Thoracic aorta (tissue), 2 donors: ENCODE data around the gene ATP6V1G3. TPM values are rescaled to one million over a fixed set of nuclear protein-coding genes. Genes with fewer than 3 reads are reported as not detected.
"Not testable (repeated sequence)": the region's sequence is repeated elsewhere in the genome, so short reads cannot be mapped to it uniquely, and the experiment has no call there.

Experiments used
- ATAC-seq: fragments of 150-250 bp; one replicate; pipeline ENCODE4 v1.8.0; 2017; ENCODE audit warnings: low read depth; ENCODE audit not compliant: insufficient number of reproducible peaks, low FRiP score
- DNase-seq: peaks from one replicate; pipeline ENCODE4 v3.0.0-alpha.2; 2020; ENCODE audit warnings: low spot score
- H3K27ac ChIP-seq, 2 donors: fragments of 200-600 bp; sonication (generic); 1 replicate in 1 of 2; 2 replicates in 1 of 2; pipeline ENCODE4 v1.5.1; 2016; ENCODE audit warnings: mild to moderate bottlenecking in 2 of 2, moderate library complexity in 2 of 2
- H3K27me3 ChIP-seq: fragments of 200-600 bp; sonication (generic); replicated peaks from 2 replicates; pipeline ENCODE4 v1.6.0; 2016; ENCODE audit warnings: mild to moderate bottlenecking; ENCODE audit not compliant: insufficient read depth
- H3K36me3 ChIP-seq: fragments of 200-600 bp; sonication (generic); one replicate; pipeline ENCODE4 v1.5.1; 2016
- H3K4me1 ChIP-seq, 2 donors: fragments of 200-600 bp; sonication (generic); 1 replicate in 1 of 2; 2 replicates in 1 of 2; pipeline versions ENCODE4 v1.5.1 to v1.6.0; 2016; ENCODE audit warnings: low read depth in 2 of 2, mild to moderate bottlenecking in 1 of 2; ENCODE audit not compliant: control insufficient read depth in 1 of 2
- H3K4me3 ChIP-seq: fragments of 200-600 bp; sonication (generic); 2 replicates; pipeline ENCODE4 v1.5.1; 2016; ENCODE audit warnings: mild to moderate bottlenecking
- H3K9me3 ChIP-seq: fragments of 200-600 bp; sonication (generic); 2 replicates; pipeline ENCODE4 v1.5.1; 2016
- total RNA-seq, 2 donors: library from RNA; depleted of rRNA; stranded (reverse); fragments of >200 nt; gene quantifications; one replicate each; pipeline versions ENCODE4 v1.1.0 to v1.2.3, GENCODE V29; 2016
- TF ChIP-seq, protein P1 (sequence below): fragments of 200-600 bp; sonication (generic); IDR thresholded peaks from one replicate; pipeline ENCODE4 v1.5.1; 2019; ENCODE audit warnings: antibody characterized with exemption

ATP6V1G3 gene
- total RNA-seq, 2 donors from 2014 or later = not detected

DNA sequence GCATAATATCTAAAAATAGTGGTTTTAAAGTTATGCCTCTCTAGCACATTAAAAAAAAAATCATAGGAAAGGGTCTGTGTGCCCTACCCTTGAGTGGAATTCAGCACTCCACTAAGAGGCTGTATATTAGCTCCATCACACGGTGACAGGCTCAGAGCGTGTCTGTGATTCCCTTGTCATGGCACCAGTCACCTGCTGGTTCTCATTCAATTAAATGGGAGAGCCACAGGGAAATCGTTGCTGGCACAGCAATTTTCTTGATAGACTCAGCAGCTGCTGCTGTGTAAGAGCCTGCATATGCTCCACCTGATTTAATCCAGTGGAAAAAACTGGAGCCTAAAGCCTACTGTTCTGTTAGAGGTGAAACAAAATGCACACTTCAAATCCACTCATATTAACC, 9.5 kb downstream of the ATP6V1G3 start:
- Histone ChIP-seq H3K27me3 (no peaks in the 10 kb centered on the region), H3K9me3 (no peaks in the 10 kb centered on the region), H3K4me1 (no peaks in the 10 kb centered on the region), H3K27ac (no peak overlapping the region), H3K36me3 (no peaks in the 10 kb centered on the region), H3K4me3 (no peak overlapping the region)
- DNase-seq (no peak), ATAC-seq (no peak)
- TF ChIP-seq, protein P1, sequence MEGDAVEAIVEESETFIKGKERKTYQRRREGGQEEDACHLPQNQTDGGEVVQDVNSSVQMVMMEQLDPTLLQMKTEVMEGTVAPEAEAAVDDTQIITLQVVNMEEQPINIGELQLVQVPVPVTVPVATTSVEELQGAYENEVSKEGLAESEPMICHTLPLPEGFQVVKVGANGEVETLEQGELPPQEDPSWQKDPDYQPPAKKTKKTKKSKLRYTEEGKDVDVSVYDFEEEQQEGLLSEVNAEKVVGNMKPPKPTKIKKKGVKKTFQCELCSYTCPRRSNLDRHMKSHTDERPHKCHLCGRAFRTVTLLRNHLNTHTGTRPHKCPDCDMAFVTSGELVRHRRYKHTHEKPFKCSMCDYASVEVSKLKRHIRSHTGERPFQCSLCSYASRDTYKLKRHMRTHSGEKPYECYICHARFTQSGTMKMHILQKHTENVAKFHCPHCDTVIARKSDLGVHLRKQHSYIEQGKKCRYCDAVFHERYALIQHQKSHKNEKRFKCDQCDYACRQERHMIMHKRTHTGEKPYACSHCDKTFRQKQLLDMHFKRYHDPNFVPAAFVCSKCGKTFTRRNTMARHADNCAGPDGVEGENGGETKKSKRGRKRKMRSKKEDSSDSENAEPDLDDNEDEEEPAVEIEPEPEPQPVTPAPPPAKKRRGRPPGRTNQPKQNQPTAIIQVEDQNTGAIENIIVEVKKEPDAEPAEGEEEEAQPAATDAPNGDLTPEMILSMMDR = no peak

DNA sequence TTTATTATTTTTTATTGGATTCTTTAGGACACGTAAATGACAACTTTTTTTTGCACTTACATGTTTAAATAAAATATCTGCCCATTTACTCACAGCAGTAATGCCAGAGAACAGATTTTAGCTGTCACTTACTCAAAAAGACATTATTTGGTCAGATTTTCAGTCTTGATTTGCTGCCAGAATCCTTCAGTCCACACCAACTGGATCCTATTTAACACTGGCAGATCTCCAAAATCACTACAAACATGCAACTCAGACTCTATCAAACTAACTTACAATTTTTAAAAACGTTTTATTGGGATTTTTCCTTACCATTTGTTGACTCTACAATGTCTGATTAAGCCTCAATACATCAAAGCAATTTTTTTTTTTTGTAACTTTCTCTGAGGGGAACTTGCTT, 11.1 kb downstream of the ATP6V1G3 start:
- Histone ChIP-seq H3K27ac (no peak overlapping the region), H3K4me3 (no peak overlapping the region), H3K36me3 (no peaks in the 10 kb centered on the region), H3K27me3 (no peaks in the 10 kb centered on the region), H3K9me3 (no peaks in the 10 kb centered on the region), H3K4me1 (no peaks in the 10 kb centered on the region)
- ATAC-seq = no peak
- no peak for DNase-seq
- TF ChIP-seq, protein P1 = no peak

DNA sequence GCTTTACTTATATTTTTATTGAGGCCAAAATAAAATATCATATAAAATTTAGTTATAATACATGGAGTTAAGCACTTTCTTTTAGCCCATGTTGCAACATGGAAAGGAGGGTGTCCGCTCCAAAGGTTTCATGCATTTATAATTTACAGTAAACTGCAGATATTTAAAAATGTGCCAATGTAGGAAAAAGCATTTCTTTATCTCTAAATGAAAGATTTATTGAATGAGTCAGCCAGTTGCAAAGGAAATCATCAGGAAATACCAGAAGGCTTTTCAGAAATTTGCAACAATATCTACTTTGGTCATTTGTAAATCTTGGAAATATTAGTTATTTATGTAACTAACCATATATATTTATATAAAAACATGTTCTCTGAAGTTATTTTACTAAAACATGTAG, 12.1 kb downstream of the ATP6V1G3 start:
- Histone ChIP-seq H3K36me3 (no peaks in the 10 kb centered on the region), H3K27me3 (no peaks in the 10 kb centered on the region), H3K4me1 (no peaks in the 10 kb centered on the region), H3K27ac (no peak overlapping the region), H3K9me3 (no peaks in the 10 kb centered on the region), H3K4me3 (no peak overlapping the region)
- no peak for DNase-seq
- TF ChIP-seq, protein P1 = no peak
- ATAC-seq = no peak

DNA sequence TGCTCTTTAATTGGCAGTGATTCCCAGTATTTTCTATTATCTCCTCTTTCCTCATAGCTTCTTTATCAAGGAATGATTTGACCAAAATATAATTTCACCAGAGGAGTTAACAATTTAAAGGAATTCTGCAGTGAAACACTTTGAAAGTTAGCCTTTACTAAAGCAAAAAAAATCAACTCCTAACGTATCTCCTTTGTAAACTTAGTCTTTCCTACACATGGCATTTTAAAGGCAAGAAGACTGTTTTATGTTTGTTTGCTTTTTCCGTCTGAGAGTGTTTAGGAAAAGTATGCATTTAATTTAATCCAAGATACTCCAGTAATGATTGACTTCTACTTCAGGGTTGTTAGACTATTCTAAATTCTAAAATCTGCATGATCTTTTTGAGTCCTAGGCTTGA, 15.9 kb downstream of the ATP6V1G3 start:
- no peaks in the 10 kb centered on the region for H3K27me3 ChIP-seq
- no peak overlapping the region for H3K4me3 ChIP-seq
- no peak for DNase-seq
- no peaks in the 10 kb centered on the region for H3K4me1 ChIP-seq
- ATAC-seq = no peak
- H3K9me3 ChIP-seq = no peaks in the 10 kb centered on the region
- H3K36me3 ChIP-seq = no peaks in the 10 kb centered on the region
- H3K27ac ChIP-seq = no peak overlapping the region
- TF ChIP-seq, protein P1 = no peak

DNA sequence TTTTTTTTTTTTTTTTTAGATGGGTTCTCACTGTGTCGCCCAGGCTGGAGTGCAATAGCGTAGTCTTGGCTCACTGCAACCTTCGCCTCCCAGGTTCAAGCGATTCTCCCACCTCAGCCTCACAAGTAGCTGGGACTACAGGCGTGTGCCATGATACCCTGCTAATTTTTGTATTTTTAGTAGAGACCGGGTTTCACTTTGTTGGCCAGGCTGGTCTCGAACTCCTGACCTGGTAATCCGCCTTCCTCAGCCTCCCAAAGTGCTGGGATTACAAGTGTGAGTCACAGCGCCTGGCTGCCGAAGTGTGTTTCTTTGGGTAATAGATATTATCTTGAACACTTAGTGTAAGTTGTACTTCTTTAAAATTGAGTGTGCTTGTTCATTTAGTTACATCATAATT, 16.4 kb downstream of the ATP6V1G3 start:
- not testable (repeated sequence) for H3K27ac ChIP-seq, ATAC-seq, H3K27me3 ChIP-seq, H3K9me3 ChIP-seq, DNase-seq, H3K36me3 ChIP-seq, H3K4me1 ChIP-seq, H3K4me3 ChIP-seq

DNA sequence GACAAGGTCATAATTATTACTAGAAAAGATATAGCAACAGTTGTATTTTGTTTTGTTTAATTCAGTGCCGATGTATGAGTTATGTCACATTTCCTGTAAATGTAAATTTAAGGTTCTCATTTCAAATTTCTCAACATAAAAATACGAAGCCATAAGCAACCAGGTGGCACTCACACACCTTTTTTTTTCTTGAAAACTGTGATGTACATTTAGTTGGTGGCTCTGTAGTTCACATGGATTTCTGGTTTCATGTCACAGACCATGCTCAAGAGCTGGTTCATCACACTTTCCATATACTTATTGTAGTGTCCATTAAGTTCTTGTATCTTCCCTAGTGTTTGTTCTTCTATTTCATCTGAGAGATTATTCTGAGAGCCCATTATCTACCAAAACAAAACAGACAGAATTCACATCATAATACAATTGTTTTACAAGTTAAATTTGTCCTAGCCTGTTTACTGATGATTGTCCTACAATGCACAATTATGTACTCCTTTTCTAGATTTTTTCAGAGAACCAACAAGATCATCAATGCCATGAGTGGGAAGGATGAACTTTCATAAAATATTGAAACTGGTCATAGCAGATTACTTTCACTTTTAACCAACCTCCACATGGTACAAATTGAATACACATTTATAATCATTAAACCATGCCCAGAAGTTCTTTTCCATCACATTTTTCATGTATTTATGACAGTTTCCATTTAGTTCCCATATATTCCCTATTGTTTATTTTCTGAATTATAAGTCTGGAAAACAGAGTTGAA, 17.1 kb downstream of the ATP6V1G3 start:
- H3K4me3 ChIP-seq = no peak overlapping the region
- ATAC-seq (no peak), DNase-seq (no peak)
- TF ChIP-seq, protein P1 = no peak
- H3K27ac ChIP-seq = no peak overlapping the region
- H3K9me3 ChIP-seq = no peaks in the 10 kb centered on the region
- no peaks in the 10 kb centered on the region for H3K4me1 ChIP-seq
- H3K27me3 ChIP-seq = no peaks in the 10 kb centered on the region
- no peaks in the 10 kb centered on the region for H3K36me3 ChIP-seq
